ENCODE data around the gene MOB1A. TPM values are rescaled to one million over a fixed set of nuclear protein-coding genes. Genes with fewer than 3 reads are reported as not detected.

Gene MOB1A
- total RNA-seq, 2 experiments from 2014 or later = 150 to 156 TPM

- H3K9me3 Mint-ChIP-seq = no peaks in the 10 kb centered on the region
- POLR2A ChIA-PET = interaction anchor here (0.6 to 6.5 kb wide), 8 partner anchors 9 to 149 kb away, joined by 3 to 51 read pairs (median 10); partner anchors contain the start of genes MOB1A and MTHFD2
- H3K4me1 Mint-ChIP-seq (ENCODE audit: low read depth) = peaks cover 4% of the 10 kb centered on the region
- H3K4me3 Mint-ChIP-seq = no peak overlapping the region
- no peak overlapping the region for H3K27ac Mint-ChIP-seq
- TF ChIP-seq CTCF (IDR thresholded peaks at IDR 0.05) = no peak
- no peak for ATAC-seq
- no peak for DNase-seq
- H3K27me3 Mint-ChIP-seq = no peaks in the 10 kb centered on the region
- H3K36me3 Mint-ChIP-seq (ENCODE audit: low read depth) = peaks cover 20% of the 10 kb centered on the region
- CTCF ChIA-PET = interaction anchor here (0.7 to 6.8 kb wide), 12 partner anchors 11 to 327 kb away, joined by 3 to 56 read pairs (median 4); partner anchors contain the start of genes MOB1A and STAMBP
- intact Hi-C loops (cut with micrococcal nuclease) = no loop called here
These were observed 28.9 kb downstream of the MOB1A start for GRCh38 chr2:74149570-74150319.

DNA sequence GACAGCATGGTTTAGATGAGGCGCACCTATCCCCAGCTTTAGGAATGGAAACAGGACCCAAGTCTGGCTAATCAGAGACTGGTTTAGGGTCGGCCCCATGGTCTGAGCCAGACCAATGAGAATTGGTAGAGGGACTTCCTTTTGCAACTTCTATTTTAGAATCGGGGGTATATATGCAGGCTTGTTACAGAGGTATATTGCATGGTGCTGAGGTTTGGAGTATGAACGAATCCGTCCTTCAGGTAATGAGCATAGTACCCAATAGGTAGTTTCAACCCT is 29.5 kb downstream of the MOB1A start:
- ATAC-seq = no peak
- TF ChIP-seq CTCF (IDR thresholded peaks at IDR 0.05) = no peak
- Mint-ChIP-seq H3K36me3 (ENCODE audit: low read depth) (peaks cover 19% of the 10 kb centered on the region), H3K9me3 (no peaks in the 10 kb centered on the region), H3K27me3 (no peaks in the 10 kb centered on the region), H3K27ac (no peak overlapping the region), H3K4me3 (no peak overlapping the region), H3K4me1 (ENCODE audit: low read depth) (peaks cover 4% of the 10 kb centered on the region)
- ChIA-PET POLR2A (interaction anchor here (1.0 to 6.5 kb wide), 8 partner anchors 9 to 50 kb away, joined by 3 to 51 read pairs (median 9); partner anchors contain the start of genes MOB1A and MTHFD2), CTCF (interaction anchor here (1.3 to 6.8 kb wide), 7 partner anchors 15 to 327 kb away, joined by 3 to 56 read pairs (median 5); partner anchors contain the start of genes MOB1A, MTHFD2 and STAMBP)
- no peak for DNase-seq
- intact Hi-C loops (cut with micrococcal nuclease) = no loop called here

DNA sequence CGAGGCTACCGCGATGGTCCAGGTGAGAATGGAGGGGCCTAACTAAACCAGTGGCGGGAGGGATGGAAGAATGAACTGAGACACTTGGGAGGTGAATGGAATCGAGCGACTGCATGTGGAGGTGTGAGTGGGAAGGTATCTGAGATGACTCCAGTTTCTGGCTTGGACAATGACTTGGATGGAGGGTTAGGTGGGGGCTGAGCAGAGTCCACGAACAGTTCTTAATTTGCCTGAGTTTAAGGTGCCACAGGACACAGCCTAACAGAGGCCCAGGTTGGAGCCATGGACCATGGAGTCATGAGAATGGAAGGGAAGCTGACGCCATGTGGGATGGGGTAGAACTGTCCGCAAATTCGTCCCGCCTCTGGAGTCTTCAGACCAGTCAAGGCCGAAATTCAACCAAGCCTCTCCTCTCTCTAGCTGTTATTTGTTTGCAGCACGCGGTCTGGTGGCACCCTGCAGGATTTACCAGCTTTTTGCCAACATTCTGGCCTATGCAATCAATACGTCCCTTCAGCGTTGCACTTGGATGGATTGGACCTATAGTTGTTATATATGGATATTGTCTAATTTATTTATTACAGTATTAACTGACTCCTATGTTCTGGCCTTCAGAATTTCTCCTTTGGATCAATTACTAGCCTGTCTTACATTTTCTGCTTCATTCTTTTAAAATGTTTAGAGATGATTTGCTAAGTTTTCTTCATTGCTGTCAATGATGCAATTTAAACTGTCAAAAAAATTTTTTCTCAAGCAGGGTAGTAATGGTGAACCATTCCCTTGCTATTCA is 30.0 kb downstream of the MOB1A start:
- TF ChIP-seq CTCF (IDR thresholded peaks at IDR 0.05) = no peak
- DNase-seq = no peak
- Mint-ChIP-seq H3K36me3 (ENCODE audit: low read depth) (peaks cover 18% of the 10 kb centered on the region), H3K27me3 (no peaks in the 10 kb centered on the region), H3K27ac (no peak overlapping the region), H3K4me3 (no peak overlapping the region), H3K9me3 (no peaks in the 10 kb centered on the region), H3K4me1 (ENCODE audit: low read depth) (peaks cover 4% of the 10 kb centered on the region)
- ATAC-seq = no peak
- ChIA-PET CTCF (interaction anchor here (0.8 to 6.8 kb wide), 18 partner anchors 10 to 326 kb away, joined by 3 to 56 read pairs (median 5); partner anchors contain the start of genes MOB1A, MTHFD2 and STAMBP), POLR2A (interaction anchor here (0.8 to 6.5 kb wide), 14 partner anchors 9 to 242 kb away, joined by 3 to 51 read pairs (median 4); partner anchors contain the start of genes MOB1A and MTHFD2)
- intact Hi-C loops (cut with micrococcal nuclease) = no loop called here

- intact Hi-C loops (cut with micrococcal nuclease) = no loop called here
- CTCF ChIA-PET = interaction anchor here (0.6 to 6.8 kb wide), 42 partner anchors 8 to 1568 kb away, joined by 3 to 56 read pairs (median 4); partner anchors contain the start of genes MOB1A, MTHFD2 and STAMBP
- Mint-ChIP-seq H3K36me3 (ENCODE audit: low read depth) (peaks cover 16% of the 10 kb centered on the region), H3K27me3 (no peaks in the 10 kb centered on the region), H3K27ac (no peak within 1 kb of the TSS), H3K4me1 (ENCODE audit: low read depth) (peaks cover 4% of the 10 kb centered on the region), H3K9me3 (no peaks in the 10 kb centered on the region), H3K4me3 (no peak within 1 kb of the TSS)
- POLR2A ChIA-PET = interaction anchor here (0.7 to 6.5 kb wide), 28 partner anchors 8 to 411 kb away, joined by 3 to 51 read pairs (median 4); partner anchors contain the start of genes MOB1A, MTHFD2 and TPRKB
- TF ChIP-seq CTCF (IDR thresholded peaks at IDR 0.05) = peak; percentile 71
- ATAC-seq (peak; percentile 96), DNase-seq (peak; percentile 90)
These were observed 30.8 kb downstream of the MOB1A start, which contains the start of gene BOLA3 for GRCh38 chr2:74147727-74148456. TSS of gene BOLA3 (minus strand) at chr2:74147912. CDS start at chr2:74147874, 38 bp downstream.
